CD14-positive monocyte (primary cell): Measurements from ENCODE around the gene YDJC. TPM values are rescaled to one million over a fixed set of nuclear protein-coding genes. Genes with fewer than 3 reads are reported as not detected.
"Not testable (repeated sequence)": the region's sequence is repeated elsewhere in the genome, so short reads cannot be mapped to it uniquely, and the experiment has no call there.

Source experiments
- DNase-seq, 3 donors: peaks; one replicate each; pipeline ENCODE4 v3.0.0-alpha.2; 2011 to 2022
- H2AFZ ChIP-seq: 2 replicates; pipeline ENCODE4 v1.6.0; 2012; ENCODE audit warnings: mild to moderate bottlenecking, low read depth, low read length, inconsistent platforms; ENCODE audit not compliant: insufficient read depth, poor library complexity, severe bottlenecking
- H3K27ac ChIP-seq, 2 donors: 1 replicate in 1 of 2; 2 replicates in 1 of 2; pipeline ENCODE4 v1.5.1; 2012 to 2013; ENCODE audit warnings: low read length in 2 of 2, control low read depth in 1 of 2, inconsistent platforms in 1 of 2, low read depth in 1 of 2, mild to moderate bottlenecking in 1 of 2
- H3K27me3 ChIP-seq, 2 donors: one replicate each; pipeline versions ENCODE4 v1.6.0 to v1.6.1; 2011 to 2013; ENCODE audit warnings: low read length in 2 of 2; ENCODE audit not compliant: control insufficient read depth in 2 of 2, insufficient read depth in 2 of 2
- H3K36me3 ChIP-seq, 2 donors: replicated peaks in 1 of 2; 1 replicate in 1 of 2; 2 replicates in 1 of 2; pipeline versions ENCODE4 v1.5.1 to v1.6.1; 2012 to 2013; ENCODE audit warnings: low read length in 2 of 2, control low read depth in 1 of 2, inconsistent platforms in 1 of 2, mild to moderate bottlenecking in 1 of 2; ENCODE audit not compliant: insufficient read depth in 2 of 2, control insufficient read depth in 1 of 2
- H3K4me1 ChIP-seq, 2 donors: 1 replicate in 1 of 2; 2 replicates in 1 of 2; pipeline versions ENCODE4 v1.5.1 to v1.6.1; 2012 to 2013; ENCODE audit warnings: low read length in 2 of 2, control low read depth in 1 of 2, inconsistent platforms in 1 of 2, mild to moderate bottlenecking in 1 of 2, moderate library complexity in 1 of 2; ENCODE audit not compliant: insufficient read depth in 2 of 2, control insufficient read depth in 1 of 2
- H3K4me2 ChIP-seq: replicated peaks from 2 replicates; pipeline ENCODE3; 2012; ENCODE audit warnings: low read length, moderate library complexity, mild to moderate bottlenecking; ENCODE audit not compliant: poor library complexity, severe bottlenecking; ENCODE audit errors: extremely low read depth
- H3K4me3 ChIP-seq, 3 experiments: fragments of 200-600 bp in 1 of 3; sonication (generic) in 1 of 3; replicated peaks in 1 of 3; 1 replicate in 2 of 3; 2 replicates in 1 of 3; pipeline ENCODE4 v1.5.1; 2011 to 2013; ENCODE audit warnings: low read length in 3 of 3, mild to moderate bottlenecking in 3 of 3, control low read depth in 2 of 3, low read depth in 2 of 3, inconsistent platforms in 1 of 3, moderate library complexity in 1 of 3
- H3K79me2 ChIP-seq: 2 replicates; pipeline ENCODE4 v1.6.0; 2012; ENCODE audit warnings: mild to moderate bottlenecking, control low read depth, inconsistent platforms, low read length, moderate library complexity; ENCODE audit not compliant: insufficient read depth
- H3K9ac ChIP-seq: 2 replicates; pipeline ENCODE4 v1.6.0; 2017; ENCODE audit warnings: low read length, mild to moderate bottlenecking; ENCODE audit not compliant: insufficient read depth, poor library complexity, severe bottlenecking
- H3K9me3 ChIP-seq, 2 donors: replicated peaks in 1 of 2; 1 replicate in 1 of 2; 2 replicates in 1 of 2; pipeline versions ENCODE4 v1.5.1 to v1.6.1; 2012 to 2013; ENCODE audit warnings: low read length in 2 of 2, control low read depth in 1 of 2; ENCODE audit not compliant: control insufficient read depth in 1 of 2, insufficient read depth in 1 of 2
- H4K20me1 ChIP-seq: 2 replicates; pipeline ENCODE4 v1.6.0; 2012; ENCODE audit warnings: mild to moderate bottlenecking, low read length, control low read depth, moderate library complexity; ENCODE audit not compliant: insufficient read depth
- H3K27ac Mint-ChIP-seq, 7 donors: one replicate each; pipeline ENCODE4 v1.8.0; 2020; ENCODE audit warnings: mild to moderate bottlenecking in 7 of 7, mixed read lengths in 7 of 7, moderate library complexity in 6 of 7, inconsistent platforms in 2 of 7
- H3K27me3 Mint-ChIP-seq, 3 donors: one replicate each; pipeline ENCODE4 v1.8.0; 2021 to 2022; ENCODE audit warnings: low read depth in 3 of 3, mild to moderate bottlenecking in 3 of 3, mixed read lengths in 3 of 3, moderate library complexity in 3 of 3, inconsistent platforms in 1 of 3
- H3K36me3 Mint-ChIP-seq, 2 donors: one replicate each; pipeline ENCODE4 v1.8.0; 2020; ENCODE audit warnings: mixed read lengths in 2 of 2, inconsistent platforms in 1 of 2, mild to moderate bottlenecking in 1 of 2
- H3K4me1 Mint-ChIP-seq: one replicate; pipeline ENCODE4 v1.8.0; 2020; ENCODE audit warnings: mild to moderate bottlenecking, mixed read lengths
- H3K4me3 Mint-ChIP-seq, 2 donors: one replicate each; pipeline ENCODE4 v1.8.0; 2020; ENCODE audit warnings: mild to moderate bottlenecking in 2 of 2, mixed read lengths in 2 of 2, moderate library complexity in 1 of 2
- H3K9me3 Mint-ChIP-seq, 7 donors: one replicate each; pipeline ENCODE4 v1.8.0; 2020 to 2022; ENCODE audit warnings: mixed read lengths in 7 of 7, mild to moderate bottlenecking in 6 of 7, moderate library complexity in 6 of 7, inconsistent platforms in 2 of 7
- CTCF ChIP-seq: fragments of 200-600 bp; IDR thresholded peaks from one replicate; pipeline ENCODE4 v1.8.0; 2022; ENCODE audit warnings: antibody characterized with exemption, mild to moderate bottlenecking
- WGBS: methylation state at CpG from one replicate; pipeline ENCODE4 v1.1.5; 2013; ENCODE audit warnings: missing lambda C conversion rate; ENCODE audit not compliant: insufficient coverage; 5-methylcytosine and 5-hydroxymethylcytosine counted together
- intact Hi-C, 2 donors: fragments of 100-400 bp; cut with micrococcal nuclease; formaldehyde crosslinking; loops; one replicate each; pipeline versions ENCODE4 v1.15.0 to v1.15.1; 2023
- polyA plus RNA-seq, 3 donors: library from polyadenylated mRNA; depleted of rRNA in 1 of 3; unstranded in 2 of 3; stranded (reverse) in 1 of 3; fragments of 300-500 nt in 2 of 3; fragments of >200 nt in 1 of 3; fragmentation: Illumina TruSeq in 2 of 3; gene quantifications; 1 replicate in 2 of 3; 2 replicates in 1 of 3; pipeline ENCODE4 v1.2.3, GENCODE V29; 2012 to 2021

Gene YDJC
- polyA plus RNA-seq, 3 donors = 26.5 to 32.9 (median 26.7) TPM

- no peak overlapping the region for H3K4me3 Mint-ChIP-seq
Observed at GRCh38 chr22:21640810-21641209, 11.0 kb upstream of the YDJC start.

GRCh38 chr22:21639359-21639758 lies 9.5 kb upstream of the YDJC start:
- no peak for DNase-seq
- no peak for TF ChIP-seq CTCF
- no peak overlapping the region for H3K4me3 ChIP-seq
- H4K20me1 ChIP-seq = peaks cover 6% of the 10 kb centered on the region
- H3K27me3 Mint-ChIP-seq = peaks cover 1 to 3% (median 2%) of the 10 kb centered on the region in 3 donors
- no peaks in the 10 kb centered on the region for H3K27me3 ChIP-seq
- intact Hi-C loops = no loop called here
- 89% methylated on average over 4 of the region's 4 CpGs for WGBS
- H3K4me1 Mint-ChIP-seq = peaks cover 25% of the 10 kb centered on the region
- H3K36me3 Mint-ChIP-seq = peaks cover 9 to 12% of the 10 kb centered on the region in 2 donors
- no peak overlapping the region for H3K27ac ChIP-seq
- no peak overlapping the region for H2AFZ ChIP-seq
- H3K4me1 ChIP-seq = peaks cover 24 to 27% of the 10 kb centered on the region in 2 donors
- H3K36me3 ChIP-seq = peaks cover 0 to 5% of the 10 kb centered on the region in 2 donors
- no peak overlapping the region for H3K4me2 ChIP-seq
- peaks cover 0 to 1% (median 0%) of the 10 kb centered on the region in 7 donors for H3K9me3 Mint-ChIP-seq
- no peak overlapping the region for H3K9ac ChIP-seq
- no peak overlapping the region for H3K27ac Mint-ChIP-seq
- no peaks in the 10 kb centered on the region for H3K9me3 ChIP-seq
- no peak overlapping the region for H3K4me3 Mint-ChIP-seq
- H3K79me2 ChIP-seq = peaks cover 13% of the 10 kb centered on the region

More at GRCh38 chr22:21640810-21641209, 11.0 kb upstream of the YDJC start:
- H3K4me2 ChIP-seq = no peak overlapping the region
- H3K27ac ChIP-seq = no peak overlapping the region
- no peaks in the 10 kb centered on the region for H3K27me3 ChIP-seq
- H3K4me1 ChIP-seq = peaks cover 24 to 27% of the 10 kb centered on the region in 2 donors
- WGBS = 100% methylated on average over 2 of the region's 5 CpGs
- TF ChIP-seq CTCF = no peak
- H4K20me1 ChIP-seq = peaks cover 6% of the 10 kb centered on the region
- H3K36me3 ChIP-seq = peaks cover 0 to 5% of the 10 kb centered on the region in 2 donors
- H3K27ac Mint-ChIP-seq = no peak overlapping the region
- H3K79me2 ChIP-seq = peaks cover 13% of the 10 kb centered on the region
- peaks cover 0 to 3% (median 1%) of the 10 kb centered on the region in 3 donors for H3K27me3 Mint-ChIP-seq
- peaks cover 25% of the 10 kb centered on the region for H3K4me1 Mint-ChIP-seq
- intact Hi-C loops = loop anchor here in 1 of 2 donors (2.0 kb wide), 1 partner anchor 16 kb away; no protein-coding TSS in a partner anchor
- H3K4me3 ChIP-seq = no peak overlapping the region
- H3K9me3 Mint-ChIP-seq = peaks cover 0 to 1% (median 0%) of the 10 kb centered on the region in 7 donors
- peaks cover 12 to 22% of the 10 kb centered on the region in 2 donors for H3K36me3 Mint-ChIP-seq
- H3K9ac ChIP-seq = peak overlapping the region; percentile 91
- DNase-seq = no peak
- no peak overlapping the region for H2AFZ ChIP-seq
- no peaks in the 10 kb centered on the region for H3K9me3 ChIP-seq

GRCh38 chr22:21637450-21637849 lies 7.6 kb upstream of the YDJC start:
- H3K4me3 ChIP-seq, H3K9me3 Mint-ChIP-seq, H3K27me3 ChIP-seq, H3K36me3 ChIP-seq, H2AFZ ChIP-seq, intact Hi-C loops, H3K36me3 Mint-ChIP-seq, H3K9ac ChIP-seq, H3K79me2 ChIP-seq, DNase-seq, H3K27ac ChIP-seq, H3K27me3 Mint-ChIP-seq, H4K20me1 ChIP-seq, H3K4me2 ChIP-seq, H3K9me3 ChIP-seq, H3K4me3 Mint-ChIP-seq: not testable (repeated sequence)
- Mint-ChIP-seq H3K27ac (peak overlapping the region in 1 of 7 donors; percentile 45), H3K4me1 (peaks cover 16% of the 10 kb centered on the region)
- peaks cover 13 to 20% of the 10 kb centered on the region in 2 donors for H3K4me1 ChIP-seq
- 71% methylated on average over 2 of the region's 2 CpGs for WGBS
